MM.1S (cell line): ENCODE results near the gene ENHO.

Experiments
- DNase-seq: peaks from one replicate; pipeline ENCODE4 v3.0.0-alpha.2; 2015
- H2AFZ ChIP-seq: fragments of 300-600 bp; sonication (generic); 2 replicates; pipeline ENCODE4 v1.6.0; 2016; ENCODE audit warnings: antibody characterized with exemption, low read length
- H3F3A ChIP-seq: fragments of 300-600 bp; sonication (generic); 2 replicates; pipeline ENCODE4 v1.6.1; 2016; ENCODE audit warnings: mild to moderate bottlenecking, antibody characterized with exemption, low read length, moderate library complexity, mixed read lengths; ENCODE audit not compliant: insufficient read depth
- H3K27ac ChIP-seq: fragments of 300-600 bp; sonication (generic); 2 replicates; pipeline ENCODE4 v1.5.1; 2016; ENCODE audit warnings: mild to moderate bottlenecking, low read length
- H3K27me3 ChIP-seq: fragments of 300-600 bp; sonication (generic); replicated peaks from 2 replicates; pipeline ENCODE4 v1.6.0; 2016; ENCODE audit warnings: low read length; ENCODE audit not compliant: insufficient read depth
- H3K36me3 ChIP-seq: fragments of 300-600 bp; sonication (generic); replicated peaks from 2 replicates; pipeline ENCODE4 v1.6.1; 2016; ENCODE audit warnings: mild to moderate bottlenecking, low read length, mixed read lengths; ENCODE audit not compliant: insufficient read depth
- H3K4me1 ChIP-seq: fragments of 300-600 bp; sonication (generic); 2 replicates; pipeline ENCODE4 v1.6.1; 2016; ENCODE audit warnings: low read length, mixed read lengths
- H3K4me2 ChIP-seq: fragments of 300-600 bp; sonication (generic); 2 replicates; pipeline ENCODE4 v1.6.0; 2016; ENCODE audit warnings: low read depth, low read length
- H3K4me3 ChIP-seq: fragments of 300-600 bp; sonication (generic); 2 replicates; pipeline ENCODE4 v1.5.1; 2016; ENCODE audit warnings: low read length, mixed read lengths
- H3K79me2 ChIP-seq: fragments of 300-600 bp; sonication (generic); 2 replicates; pipeline ENCODE4 v1.6.1; 2016; ENCODE audit warnings: mixed run types, low read length, mixed read lengths
- H3K9ac ChIP-seq: fragments of 300-600 bp; sonication (generic); 2 replicates; pipeline ENCODE4 v1.6.1; 2016; ENCODE audit warnings: low read length, mixed read lengths
- H3K9me2 ChIP-seq: fragments of 300-600 bp; sonication (generic); replicated peaks from 2 replicates; pipeline ENCODE4 v1.6.1; 2016; ENCODE audit warnings: mild to moderate bottlenecking, low read length, mixed read lengths; ENCODE audit not compliant: insufficient read depth
- H3K9me3 ChIP-seq: fragments of 300-600 bp; sonication (generic); replicated peaks from 2 replicates; pipeline ENCODE4 v1.6.1; 2016; ENCODE audit warnings: mild to moderate bottlenecking, low read length, mixed read lengths; ENCODE audit not compliant: insufficient read depth
- H4K20me1 ChIP-seq: fragments of 300-600 bp; sonication (generic); 2 replicates; pipeline ENCODE4 v1.6.1; 2016; ENCODE audit warnings: mild to moderate bottlenecking, low read length, moderate library complexity, mixed read lengths; ENCODE audit not compliant: insufficient read depth
- CTCF ChIP-seq: fragments of 300-600 bp; sonication (generic); IDR thresholded peaks from 2 replicates; pipeline ENCODE4 v1.5.1; 2016; ENCODE audit warnings: antibody characterized with exemption, low read length, mixed read lengths
- EZH2 ChIP-seq: fragments of 300-600 bp; sonication (generic); optimal IDR thresholded peaks from 2 replicates; pipeline ENCODE3; 2017; ENCODE audit warnings: low read depth, mild to moderate bottlenecking, antibody characterized with exemption, low read length, mixed read lengths
- EZH2phosphoT487 ChIP-seq: fragments of 300-600 bp; sonication (generic); IDR thresholded peaks from 2 replicates; pipeline ENCODE4 v1.6.1; 2018; ENCODE audit warnings: antibody characterized with exemption, low read length

Gene ENHO

DNA sequence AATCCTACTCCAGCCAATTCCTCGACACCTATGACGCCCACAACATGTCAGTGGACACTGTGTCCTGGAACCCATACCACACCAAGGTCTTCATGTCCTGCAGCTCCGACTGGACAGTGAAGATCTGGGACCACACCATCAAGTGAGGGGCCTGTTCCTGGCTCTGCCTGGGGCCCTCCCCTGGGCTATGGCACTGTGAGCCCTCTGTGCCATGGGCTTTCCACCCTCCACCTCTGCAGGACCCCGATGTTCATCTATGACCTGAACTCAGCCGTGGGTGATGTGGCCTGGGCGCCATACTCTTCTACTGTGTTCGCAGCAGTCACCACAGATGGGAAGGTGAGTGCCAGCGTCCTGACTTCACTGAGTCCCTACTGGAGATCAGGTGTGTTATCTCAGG is 8.4 kb downstream of the ENHO start:
- H3K4me3 ChIP-seq: no peak overlapping the region
- no peaks in the 10 kb centered on the region for H3K79me2 ChIP-seq
- H3K27me3 ChIP-seq: peaks cover 6% of the 10 kb centered on the region; the same call in 1 of the 2 replicates
- TF ChIP-seq EZH2phosphoT487 (no peak), CTCF (no peak)
- no peak overlapping the region for H2AFZ ChIP-seq
- no peak overlapping the region for H3K27ac ChIP-seq
- H3K4me1 ChIP-seq: no peaks in the 10 kb centered on the region
- H3K4me2 ChIP-seq: no peak overlapping the region
- no peaks in the 10 kb centered on the region for H4K20me1 ChIP-seq
- no peak for DNase-seq
- no peaks in the 10 kb centered on the region for H3K36me3 ChIP-seq
- no peaks in the 10 kb centered on the region for H3K9me3 ChIP-seq
- no peaks in the 10 kb centered on the region for H3K9me2 ChIP-seq
- H3K9ac ChIP-seq: no peak overlapping the region
- no peaks in the 10 kb centered on the region for H3F3A ChIP-seq

DNA sequence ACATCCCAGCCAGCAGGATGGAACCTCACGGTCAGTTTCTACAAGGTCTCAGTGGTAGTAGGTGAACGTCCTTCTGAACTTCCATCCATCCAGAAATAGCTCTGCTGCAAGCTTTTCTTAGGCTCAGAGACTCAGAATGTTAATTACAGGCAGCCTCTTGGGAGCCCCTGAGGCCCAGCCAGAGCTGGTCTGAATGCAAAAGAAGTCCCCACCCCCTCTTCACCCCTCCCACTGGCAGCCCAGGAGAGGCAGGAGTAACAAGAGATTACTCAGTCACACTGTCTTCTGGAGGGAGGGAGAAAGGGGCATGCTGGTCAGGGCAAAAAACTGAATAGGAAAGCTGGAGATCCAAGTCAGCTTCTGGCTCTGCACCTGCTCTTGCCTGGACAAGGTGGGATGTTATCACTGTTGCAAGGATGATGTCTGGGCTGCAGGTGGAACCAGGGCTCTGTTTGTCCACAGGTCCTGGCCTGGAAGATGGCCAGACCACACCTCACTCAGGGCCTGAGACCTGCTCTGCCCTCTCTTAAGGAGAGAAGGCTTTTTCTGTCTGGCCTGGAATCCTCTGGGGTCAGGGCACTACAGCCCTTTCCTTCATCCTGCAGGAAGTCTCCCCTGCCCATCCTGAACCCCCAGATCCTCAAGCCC is 9.1 kb downstream of the ENHO start:
- no peaks in the 10 kb centered on the region for H3K4me1 ChIP-seq
- H3K36me3 ChIP-seq: no peaks in the 10 kb centered on the region
- H3K9me3 ChIP-seq: no peaks in the 10 kb centered on the region
- TF ChIP-seq EZH2phosphoT487 (no peak), CTCF (no peak), EZH2 (no peak)
- no peaks in the 10 kb centered on the region for H3K79me2 ChIP-seq
- H3F3A ChIP-seq: no peaks in the 10 kb centered on the region
- no peak overlapping the region for H3K27ac ChIP-seq
- H2AFZ ChIP-seq: no peak overlapping the region
- H3K9me2 ChIP-seq: no peaks in the 10 kb centered on the region
- no peak for DNase-seq
- peaks cover 6% of the 10 kb centered on the region; the same call in 1 of the 2 replicates for H3K27me3 ChIP-seq
- no peak overlapping the region for H3K4me3 ChIP-seq
- H3K9ac ChIP-seq: no peak overlapping the region
- H3K4me2 ChIP-seq: no peak overlapping the region
- H4K20me1 ChIP-seq: no peaks in the 10 kb centered on the region

DNA sequence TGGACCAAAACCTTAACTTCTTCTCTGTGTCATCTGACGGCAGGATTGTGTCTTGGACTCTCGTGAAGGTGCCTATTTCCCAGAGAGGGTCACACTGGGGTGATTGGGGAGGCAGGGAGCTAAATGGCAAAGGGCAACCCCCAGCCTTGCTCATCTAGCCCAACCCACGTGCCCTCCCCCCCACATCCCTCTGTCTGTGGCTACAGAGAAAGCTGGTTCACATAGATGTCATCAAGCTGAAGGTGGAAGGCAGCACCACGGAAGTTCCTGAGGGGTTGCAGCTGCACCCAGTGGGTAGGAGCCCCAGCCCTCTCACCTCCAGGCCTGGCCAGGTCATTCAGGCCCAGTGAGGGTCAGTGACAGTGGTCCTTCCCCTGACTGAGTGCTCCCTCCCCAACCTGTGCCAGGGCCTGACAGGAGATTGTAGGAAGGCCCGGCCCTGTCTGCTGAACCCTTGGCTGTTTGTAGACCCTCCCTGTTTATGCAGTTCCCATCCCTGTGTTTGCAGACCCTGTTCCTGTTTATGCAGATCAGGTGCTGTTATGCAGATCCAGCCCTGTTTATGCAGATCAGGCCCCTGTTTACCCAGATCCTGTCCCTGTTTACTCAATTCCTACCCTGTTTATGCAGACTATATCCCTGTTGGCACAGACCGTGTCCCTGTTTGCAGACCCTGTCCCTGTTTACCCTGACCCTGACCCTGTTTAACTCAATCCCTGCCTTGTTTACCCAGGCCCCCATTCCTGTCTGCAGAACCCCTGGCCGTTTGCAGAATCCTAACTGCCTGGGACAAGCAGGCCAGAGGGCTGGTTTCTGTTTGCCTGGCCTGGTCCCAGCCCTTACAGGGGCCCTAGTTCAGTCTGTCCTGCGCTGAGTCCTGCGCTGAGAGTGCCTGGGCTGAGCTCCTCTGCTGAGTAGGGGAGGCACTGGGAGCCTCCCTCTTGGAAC is 10.4 kb downstream of the ENHO start:
- Histone ChIP-seq H3K36me3 (no peaks in the 10 kb centered on the region), H3K4me1 (no peaks in the 10 kb centered on the region), H3K27me3 (0 out of 2 replicates have a peak, but pooled peaks cover 2% of the 10 kb centered on the region), H3K79me2 (no peaks in the 10 kb centered on the region), H3F3A (no peaks in the 10 kb centered on the region), H4K20me1 (no peaks in the 10 kb centered on the region), H3K4me2 (no peak overlapping the region), H2AFZ (no peak overlapping the region), H3K27ac (no peak overlapping the region), H3K9ac (no peak overlapping the region), H3K4me3 (no peak overlapping the region), H3K9me3 (no peaks in the 10 kb centered on the region), H3K9me2 (no peaks in the 10 kb centered on the region)
- no peak for DNase-seq
- TF ChIP-seq EZH2 (no peak), EZH2phosphoT487 (no peak), CTCF (no peak)
